DMS53 treated with DMSO at 0.1 percent for 48 hours (cell line): Measurements from ENCODE around the gene NUTM2G.
"Not testable (repeated sequence)": the region's sequence is repeated elsewhere in the genome, so short reads cannot be mapped to it uniquely, and the experiment has no call there.

Experiments used
- DNase-seq: peaks from one replicate; lab custom pipeline; 2025; ENCODE audit not compliant: unreplicated experiment; lab: John Stamatoyannopoulos, UW

The NUTM2G gene

GRCh38 chr9:96928543-96928942 lies at the start of gene NUTM2G:
TSS of gene NUTM2G (plus strand) at chr9:96928843. CDS start at chr9:96929025, 182 bp downstream.
- not testable (repeated sequence) for DNase-seq

- no peak for DNase-seq
Measured at GRCh38 chr9:96883922-96884321, 44.7 kb upstream of the NUTM2G start.

- peak; percentile 72 for DNase-seq
Measured at GRCh38 chr9:96884443-96884842, 44.2 kb upstream of the NUTM2G start.

GRCh38 chr9:96885424-96885823 lies 43.2 kb upstream of the NUTM2G start:
- DNase-seq = no peak

- DNase-seq = no peak
Measured at GRCh38 chr9:96888591-96888990, 40.1 kb upstream of the NUTM2G start.

GRCh38 chr9:96892131-96892530 lies 36.5 kb upstream of the NUTM2G start:
- DNase-seq = no peak

- not testable (repeated sequence) for DNase-seq
Measured at GRCh38 chr9:96900010-96900409, 28.6 kb upstream of the NUTM2G start.

GRCh38 chr9:96904947-96905722 lies 23.5 kb upstream of the NUTM2G start:
- DNase-seq = not testable (repeated sequence)

- DNase-seq = not testable (repeated sequence)
Measured at GRCh38 chr9:96908479-96908878, 20.2 kb upstream of the NUTM2G start.

- not testable (repeated sequence) for DNase-seq
Measured at GRCh38 chr9:96915539-96915938, 13.1 kb upstream of the NUTM2G start.

- DNase-seq = not testable (repeated sequence)
Measured at GRCh38 chr9:96916531-96916930, 12.1 kb upstream of the NUTM2G start.

GRCh38 chr9:96918550-96918949 lies 10.1 kb upstream of the NUTM2G start:
- DNase-seq = not testable (repeated sequence)

GRCh38 chr9:96920803-96921202 lies 7.8 kb upstream of the NUTM2G start:
- DNase-seq = not testable (repeated sequence)

- DNase-seq = not testable (repeated sequence)
Measured at GRCh38 chr9:96925587-96925986, 3.1 kb upstream of the NUTM2G start.

GRCh38 chr9:96931665-96932064 lies 3.0 kb downstream of the NUTM2G start:
- not testable (repeated sequence) for DNase-seq

- not testable (repeated sequence) for DNase-seq
Measured at GRCh38 chr9:96934097-96934496, 5.5 kb downstream of the NUTM2G start.

GRCh38 chr9:96934706-96935105 lies 6.1 kb downstream of the NUTM2G start:
- not testable (repeated sequence) for DNase-seq

GRCh38 chr9:96935401-96935800 lies 6.8 kb downstream of the NUTM2G start:
- not testable (repeated sequence) for DNase-seq

- not testable (repeated sequence) for DNase-seq
Measured at GRCh38 chr9:96937442-96937841, 8.8 kb downstream of the NUTM2G start.

- DNase-seq = not testable (repeated sequence)
Measured at GRCh38 chr9:96938957-96939665, 10.5 kb downstream of the NUTM2G start.

- not testable (repeated sequence) for DNase-seq
Measured at GRCh38 chr9:96940982-96941381, 12.3 kb downstream of the NUTM2G start.

GRCh38 chr9:96941628-96942027 lies 13.0 kb downstream of the NUTM2G start:
- not testable (repeated sequence) for DNase-seq
